ENCODE measurements around the gene OTOL1.

DNA sequence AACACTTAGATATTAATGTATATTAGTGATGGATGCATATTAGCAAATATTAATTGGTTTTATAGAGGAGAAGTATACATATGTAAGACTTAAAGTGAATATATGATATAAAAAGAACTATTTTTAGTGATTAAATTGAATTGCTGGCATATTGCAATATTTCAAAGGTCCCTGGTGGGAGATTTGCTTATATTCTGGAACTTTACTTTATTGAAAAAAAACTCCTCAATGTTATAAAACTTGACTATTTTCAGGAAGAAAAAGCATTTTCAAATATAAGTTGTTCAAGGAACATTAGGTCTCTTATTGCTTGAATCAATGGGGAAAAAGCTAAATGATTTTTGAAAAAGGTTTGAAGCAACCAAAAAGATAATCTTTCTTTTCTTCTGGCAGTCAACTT lies 21.4 kb upstream of the OTOL1 start:
- TF ChIP-seq POLR2A (IDR thresholded peaks at IDR 0.05; ENCODE audit: low read depth, low read length) (no peak), POLR2AphosphoS5 (IDR thresholded peaks at IDR 0.05; ENCODE audit: low read depth, low read length) (no peak), TAF1 (IDR thresholded peaks at IDR 0.05; ENCODE audit: low read depth, low read length) (no peak)
